GM12873 (cell line): ENCODE measurements around the gene FKBP2.

ENCODE experiments used
- TF ChIP-seq, protein P1 (sequence below): IDR thresholded peaks from 2 replicates; pipeline ENCODE4 v1.5.1; 2012; ENCODE audit warnings: low read depth, mild to moderate bottlenecking, moderate library complexity, low read length, control low read depth; ENCODE audit not compliant: insufficient read depth; ENCODE audit errors: missing control alignments

Gene FKBP2

DNA sequence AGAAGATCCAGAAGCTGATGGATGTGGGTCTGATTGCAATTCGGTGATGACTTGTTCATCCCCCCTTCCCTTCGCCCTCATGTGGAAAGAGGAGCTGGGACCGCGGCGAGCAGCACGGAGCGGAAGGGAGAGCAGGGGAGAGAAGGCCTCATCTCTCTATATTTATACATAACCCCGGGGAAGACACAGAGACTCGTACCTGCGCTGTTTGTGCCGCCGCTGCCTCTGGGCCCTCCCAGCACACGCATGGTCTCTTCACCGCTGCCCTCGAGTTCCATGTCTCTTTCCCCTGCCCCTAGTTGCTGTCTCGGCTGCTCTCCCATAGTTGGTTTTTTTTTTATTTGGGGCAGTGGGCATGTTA lies 36.8 kb upstream of the FKBP2 start:
- TF ChIP-seq, protein P1, sequence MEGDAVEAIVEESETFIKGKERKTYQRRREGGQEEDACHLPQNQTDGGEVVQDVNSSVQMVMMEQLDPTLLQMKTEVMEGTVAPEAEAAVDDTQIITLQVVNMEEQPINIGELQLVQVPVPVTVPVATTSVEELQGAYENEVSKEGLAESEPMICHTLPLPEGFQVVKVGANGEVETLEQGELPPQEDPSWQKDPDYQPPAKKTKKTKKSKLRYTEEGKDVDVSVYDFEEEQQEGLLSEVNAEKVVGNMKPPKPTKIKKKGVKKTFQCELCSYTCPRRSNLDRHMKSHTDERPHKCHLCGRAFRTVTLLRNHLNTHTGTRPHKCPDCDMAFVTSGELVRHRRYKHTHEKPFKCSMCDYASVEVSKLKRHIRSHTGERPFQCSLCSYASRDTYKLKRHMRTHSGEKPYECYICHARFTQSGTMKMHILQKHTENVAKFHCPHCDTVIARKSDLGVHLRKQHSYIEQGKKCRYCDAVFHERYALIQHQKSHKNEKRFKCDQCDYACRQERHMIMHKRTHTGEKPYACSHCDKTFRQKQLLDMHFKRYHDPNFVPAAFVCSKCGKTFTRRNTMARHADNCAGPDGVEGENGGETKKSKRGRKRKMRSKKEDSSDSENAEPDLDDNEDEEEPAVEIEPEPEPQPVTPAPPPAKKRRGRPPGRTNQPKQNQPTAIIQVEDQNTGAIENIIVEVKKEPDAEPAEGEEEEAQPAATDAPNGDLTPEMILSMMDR, result no peak

GRCh38 chr11:64204464-64204989 lies 36.4 kb upstream of the FKBP2 start:
- TF ChIP-seq, protein P1, result peak; percentile 78

DNA sequence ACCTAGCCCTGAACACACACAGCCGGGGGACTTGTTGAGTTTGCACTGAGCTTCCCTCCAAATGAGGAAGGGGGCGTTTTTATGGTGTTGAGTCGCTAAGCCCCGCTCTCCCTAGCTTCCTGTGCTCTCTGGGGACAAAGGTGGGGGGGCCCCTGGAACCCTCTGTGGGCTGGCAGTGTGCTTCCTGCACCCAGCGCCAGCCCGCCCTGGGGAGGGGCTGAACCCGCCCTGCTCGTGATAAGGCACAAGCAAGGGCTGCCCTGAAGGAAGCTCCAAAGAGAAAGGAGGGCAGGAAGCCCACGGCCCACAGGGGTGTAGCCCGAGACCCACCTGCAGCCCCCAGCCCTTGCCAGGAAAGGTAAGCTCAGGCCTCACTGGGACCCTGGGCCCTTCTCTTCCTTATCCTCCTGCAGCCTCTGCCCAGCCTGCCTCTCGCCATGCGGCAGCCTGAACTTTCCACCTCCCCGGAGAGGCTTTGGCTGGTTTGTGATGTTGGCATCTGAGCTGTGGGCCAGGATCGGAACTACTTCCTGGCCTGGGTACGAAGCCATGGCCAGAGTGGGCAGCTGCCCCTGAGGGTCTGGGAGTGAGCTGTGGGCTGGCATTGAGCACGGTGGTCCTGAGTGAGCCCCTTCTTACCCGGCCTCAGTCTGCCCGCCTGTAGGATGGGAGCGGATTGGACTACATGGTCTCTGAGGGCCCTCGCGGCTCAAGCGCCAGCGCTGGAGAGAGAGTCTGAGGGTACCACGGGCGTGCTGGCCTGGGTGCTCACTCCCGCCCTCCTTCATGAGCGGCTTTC lies 34.2 kb upstream of the FKBP2 start, which contains the start of gene FERMT3:
Gene FERMT3, plus strand, starts transcription at position 265 of the 799 bp plus-strand sequence. CDS start 644 bp downstream, outside the sequence.
- TF ChIP-seq, protein P1, result no peak

GRCh38 chr11:64207256-64208085 lies 33.4 kb upstream of the FKBP2 start:
- TF ChIP-seq, protein P1, result no peak

DNA sequence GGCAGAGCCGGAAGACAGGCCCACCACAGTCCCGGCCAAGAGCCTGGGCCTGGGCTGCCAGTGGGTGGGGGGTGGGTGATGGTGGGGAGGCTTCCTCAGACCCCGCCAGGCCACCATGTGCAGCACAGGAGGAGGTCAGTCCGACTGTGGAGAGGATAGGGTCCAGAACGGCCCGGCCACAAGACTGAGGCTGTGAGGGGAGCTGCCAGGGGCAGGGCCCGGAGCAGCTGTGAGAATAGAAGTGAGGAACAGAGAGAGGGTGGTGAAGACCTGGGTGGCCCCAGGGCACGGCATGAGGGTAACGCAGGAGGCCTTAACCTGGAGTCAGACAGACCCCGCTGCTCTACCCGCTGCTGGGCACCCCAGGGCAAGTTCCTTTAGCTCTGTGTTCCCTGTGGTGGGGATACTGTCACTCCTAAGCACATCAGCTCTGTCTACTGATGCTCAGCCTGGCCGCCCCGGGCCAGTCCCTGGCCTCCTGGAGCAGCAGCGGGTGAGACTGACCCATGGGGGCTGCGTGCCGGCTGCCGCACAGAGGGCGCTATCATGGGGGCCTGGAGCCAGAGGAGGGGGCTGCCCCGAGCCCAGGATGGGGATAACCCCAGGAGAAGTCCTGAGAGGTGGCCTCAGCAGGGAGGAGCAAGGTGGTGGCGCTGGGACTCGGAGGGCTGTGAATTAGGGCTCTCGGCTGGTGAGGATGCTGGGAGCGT lies 32.7 kb upstream of the FKBP2 start:
- TF ChIP-seq, protein P1, result no peak

GRCh38 chr11:64208796-64209562 lies 31.9 kb upstream of the FKBP2 start:
- TF ChIP-seq, protein P1, result no peak
